ENCODE measurements around the gene C6orf62.

DNA sequence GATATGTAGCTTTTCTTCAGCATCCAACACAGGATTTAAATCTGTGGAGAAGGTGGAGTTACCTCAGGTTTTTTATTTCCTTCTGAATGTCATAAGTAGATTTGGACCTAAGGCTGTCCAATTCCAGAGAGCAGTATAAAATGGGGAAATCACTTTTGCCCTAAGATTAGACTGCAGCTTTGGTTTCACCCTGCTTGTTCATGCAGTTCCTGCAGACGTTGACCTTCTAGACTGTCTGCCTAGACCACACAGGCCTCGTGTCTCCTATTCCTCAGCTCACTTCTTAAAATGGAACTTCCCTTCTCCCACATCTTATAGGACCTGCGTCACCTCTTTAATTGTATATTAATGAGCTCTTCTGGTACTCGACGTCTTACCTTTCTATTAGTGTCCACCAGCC is 26.0 kb upstream of the C6orf62 start:
- TF ChIP-seq ZNF138 (tag by site-specific recombination; IDR thresholded peaks at IDR 0.05; ENCODE audit: borderline replicate concordance) (no peak), ZNF292 (tag by site-specific recombination; IDR thresholded peaks at IDR 0.05; ENCODE audit: borderline replicate concordance, low read depth) (no peak), ZNF274 (IDR thresholded peaks at IDR 0.05; ENCODE audit: low read length) (no peak), ZNF274 (tag by site-specific recombination; IDR thresholded peaks at IDR 0.05; ENCODE audit: borderline replicate concordance) (no peak), PRDM10 (tag by site-specific recombination; IDR thresholded peaks at IDR 0.05) (no peak), ZNF660 (tag by site-specific recombination; IDR thresholded peaks at IDR 0.05) (no peak), ZNF391 (tag by site-specific recombination; IDR thresholded peaks at IDR 0.05; ENCODE audit: borderline replicate concordance, low read depth) (no peak)
- TF ChIP-seq, protein P1, sequence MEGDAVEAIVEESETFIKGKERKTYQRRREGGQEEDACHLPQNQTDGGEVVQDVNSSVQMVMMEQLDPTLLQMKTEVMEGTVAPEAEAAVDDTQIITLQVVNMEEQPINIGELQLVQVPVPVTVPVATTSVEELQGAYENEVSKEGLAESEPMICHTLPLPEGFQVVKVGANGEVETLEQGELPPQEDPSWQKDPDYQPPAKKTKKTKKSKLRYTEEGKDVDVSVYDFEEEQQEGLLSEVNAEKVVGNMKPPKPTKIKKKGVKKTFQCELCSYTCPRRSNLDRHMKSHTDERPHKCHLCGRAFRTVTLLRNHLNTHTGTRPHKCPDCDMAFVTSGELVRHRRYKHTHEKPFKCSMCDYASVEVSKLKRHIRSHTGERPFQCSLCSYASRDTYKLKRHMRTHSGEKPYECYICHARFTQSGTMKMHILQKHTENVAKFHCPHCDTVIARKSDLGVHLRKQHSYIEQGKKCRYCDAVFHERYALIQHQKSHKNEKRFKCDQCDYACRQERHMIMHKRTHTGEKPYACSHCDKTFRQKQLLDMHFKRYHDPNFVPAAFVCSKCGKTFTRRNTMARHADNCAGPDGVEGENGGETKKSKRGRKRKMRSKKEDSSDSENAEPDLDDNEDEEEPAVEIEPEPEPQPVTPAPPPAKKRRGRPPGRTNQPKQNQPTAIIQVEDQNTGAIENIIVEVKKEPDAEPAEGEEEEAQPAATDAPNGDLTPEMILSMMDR (tag by site-specific recombination; IDR thresholded peaks at IDR 0.05), result no peak
- TF ChIP-seq, protein P2, sequence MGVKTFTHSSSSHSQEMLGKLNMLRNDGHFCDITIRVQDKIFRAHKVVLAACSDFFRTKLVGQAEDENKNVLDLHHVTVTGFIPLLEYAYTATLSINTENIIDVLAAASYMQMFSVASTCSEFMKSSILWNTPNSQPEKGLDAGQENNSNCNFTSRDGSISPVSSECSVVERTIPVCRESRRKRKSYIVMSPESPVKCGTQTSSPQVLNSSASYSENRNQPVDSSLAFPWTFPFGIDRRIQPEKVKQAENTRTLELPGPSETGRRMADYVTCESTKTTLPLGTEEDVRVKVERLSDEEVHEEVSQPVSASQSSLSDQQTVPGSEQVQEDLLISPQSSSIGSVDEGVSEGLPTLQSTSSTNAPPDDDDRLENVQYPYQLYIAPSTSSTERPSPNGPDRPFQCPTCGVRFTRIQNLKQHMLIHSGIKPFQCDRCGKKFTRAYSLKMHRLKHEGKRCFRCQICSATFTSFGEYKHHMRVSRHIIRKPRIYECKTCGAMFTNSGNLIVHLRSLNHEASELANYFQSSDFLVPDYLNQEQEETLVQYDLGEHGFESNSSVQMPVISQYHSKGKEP (tag by site-specific recombination; IDR thresholded peaks at IDR 0.05), result no peak

All from HEK293 (cell line).